GM12892 (cell line): Measurements from ENCODE around the gene MTUS2.

Source experiments
- POLR2A ChIP-seq: IDR thresholded peaks from 2 replicates; pipeline ENCODE4 v1.6.1; 2011; ENCODE audit warnings: low read depth, low read length, control low read depth
- POLR2AphosphoS5 ChIP-seq: IDR thresholded peaks from 2 replicates; pipeline ENCODE4 v1.6.1; 2011; ENCODE audit warnings: low read depth, low read length, control low read depth
- TAF1 ChIP-seq: IDR thresholded peaks from 2 replicates; pipeline ENCODE4 v1.6.1; 2011; ENCODE audit warnings: low read depth, mild to moderate bottlenecking, control low read depth, low read length, borderline replicate concordance

DNA sequence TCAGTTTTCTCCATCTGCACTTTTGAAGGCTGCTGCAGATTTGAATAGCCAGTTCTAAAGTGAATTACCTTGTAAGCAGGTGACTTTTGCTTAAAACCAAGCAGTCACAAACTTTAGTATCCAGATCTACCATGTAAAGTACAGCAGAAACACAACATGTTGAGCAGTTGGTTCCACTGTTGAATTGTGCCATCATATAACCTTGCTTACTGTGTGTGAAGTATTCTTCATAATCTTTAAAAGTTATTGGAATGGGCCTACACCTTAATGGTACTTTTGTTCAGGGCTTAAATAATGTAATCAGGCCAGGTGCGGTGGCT is 23.2 kb upstream of the MTUS2 start:
- TF ChIP-seq POLR2A: no peak
- no peak for TF ChIP-seq POLR2AphosphoS5
- TF ChIP-seq TAF1: no peak
